Muscle layer of colon (tissue), 2 donors: ENCODE data around the gene CACNA1G.
A peak's percentile ranks its signal among the peaks of the same experiment; 100 is the strongest.

Source experiments
- H3K27ac ChIP-seq: one replicate; pipeline ENCODE4 v1.7.0; 2013; ENCODE audit warnings: low read depth, mild to moderate bottlenecking, low read length, moderate library complexity
- H3K27me3 ChIP-seq, 2 donors: one replicate each; pipeline ENCODE4 v1.7.0; 2013; ENCODE audit warnings: low read length in 2 of 2, mild to moderate bottlenecking in 2 of 2; ENCODE audit not compliant: insufficient read depth in 2 of 2, control insufficient read depth in 1 of 2
- H3K36me3 ChIP-seq: one replicate; pipeline ENCODE4 v1.7.0; 2013; ENCODE audit warnings: mild to moderate bottlenecking, low read length; ENCODE audit not compliant: insufficient read depth
- H3K4me1 ChIP-seq: one replicate; pipeline ENCODE4 v1.7.0; 2013; ENCODE audit warnings: mild to moderate bottlenecking, low read length; ENCODE audit not compliant: insufficient read depth
- H3K4me3 ChIP-seq, 2 donors: one replicate each; pipeline ENCODE4 v1.7.0; 2013; ENCODE audit warnings: low read length in 2 of 2, low read depth in 1 of 2, mild to moderate bottlenecking in 1 of 2, moderate library complexity in 1 of 2
- H3K9ac ChIP-seq: one replicate; pipeline ENCODE4 v1.7.0; 2013; ENCODE audit warnings: low read length
- H3K9me3 ChIP-seq: one replicate; pipeline ENCODE4 v1.7.0; 2013; ENCODE audit warnings: mild to moderate bottlenecking, low read length
- donor health status: abdominal sarcoma.
- donor health status: Adenocarcinoma of cecum.

Gene CACNA1G

DNA sequence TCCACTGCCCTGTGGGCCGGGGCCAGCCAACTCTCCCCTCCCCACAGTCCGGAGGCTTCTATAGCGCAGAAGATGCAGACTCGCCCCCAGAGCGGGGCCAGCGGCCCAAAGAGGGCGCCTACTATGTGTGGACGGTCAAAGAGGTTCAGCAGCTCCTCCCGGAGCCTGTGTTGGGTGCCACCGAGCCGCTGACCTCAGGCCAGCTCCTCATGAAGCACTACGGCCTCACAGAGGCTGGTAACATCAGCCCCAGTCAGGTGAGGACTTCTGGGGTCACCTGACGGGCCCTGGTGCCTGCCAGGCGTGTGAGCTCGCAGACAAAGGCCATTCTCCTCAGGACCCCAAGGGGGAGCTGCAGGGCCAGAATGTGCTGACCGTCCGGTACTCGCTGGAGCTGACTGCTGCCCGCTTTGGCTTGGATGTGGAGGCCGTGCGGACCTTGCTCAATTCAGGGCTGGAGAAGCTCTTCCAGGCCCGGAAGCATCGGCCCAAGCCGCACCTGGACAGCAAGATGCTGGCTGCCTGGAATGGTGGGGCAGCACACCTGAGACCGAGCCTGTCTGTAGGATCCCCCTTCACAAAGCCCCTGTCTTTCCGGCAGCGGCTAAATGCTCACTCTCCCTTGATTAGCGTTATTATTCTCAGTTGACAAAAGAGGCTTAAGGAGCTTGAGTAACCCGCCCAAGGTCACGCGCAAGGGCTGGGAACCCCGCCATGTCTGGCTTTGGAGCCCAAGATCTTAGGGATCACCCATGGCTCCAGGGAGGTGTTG is 9.7 kb upstream of the CACNA1G start:
- H3K27me3 ChIP-seq, result peaks cover 0 to 4% of the 10 kb centered on the region in 2 donors
- H3K4me1 ChIP-seq, result peaks cover 20% of the 10 kb centered on the region
- H3K4me3 ChIP-seq, result no peak overlapping the region
- no peaks in the 10 kb centered on the region for H3K9me3 ChIP-seq
- H3K27ac ChIP-seq, result no peak overlapping the region
- H3K9ac ChIP-seq, result no peak overlapping the region
- peaks cover 25% of the 10 kb centered on the region for H3K36me3 ChIP-seq

DNA sequence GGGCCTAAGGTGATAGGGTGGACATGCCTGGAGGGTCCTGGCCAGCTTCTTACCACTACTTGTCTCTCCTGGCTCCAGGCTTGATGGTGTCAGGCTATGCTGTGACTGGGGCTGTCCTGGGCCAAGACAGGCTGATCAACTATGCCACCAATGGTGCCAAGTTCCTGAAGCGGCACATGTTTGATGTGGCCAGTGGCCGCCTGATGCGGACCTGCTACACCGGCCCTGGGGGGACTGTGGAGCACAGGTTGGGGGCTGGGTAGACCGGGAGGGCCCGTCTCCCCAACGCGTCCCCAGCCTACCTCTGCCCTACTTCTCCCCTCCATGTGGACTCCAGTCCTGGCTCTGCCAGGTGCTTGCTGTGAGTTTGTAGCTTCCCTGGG is 9.1 kb upstream of the CACNA1G start:
- no peak overlapping the region for H3K9ac ChIP-seq
- no peak overlapping the region for H3K27ac ChIP-seq
- no peaks in the 10 kb centered on the region for H3K9me3 ChIP-seq
- H3K4me1 ChIP-seq, result peaks cover 19% of the 10 kb centered on the region
- H3K27me3 ChIP-seq, result peaks cover 0 to 7% of the 10 kb centered on the region in 2 donors
- peaks cover 25% of the 10 kb centered on the region for H3K36me3 ChIP-seq
- no peak overlapping the region for H3K4me3 ChIP-seq

DNA sequence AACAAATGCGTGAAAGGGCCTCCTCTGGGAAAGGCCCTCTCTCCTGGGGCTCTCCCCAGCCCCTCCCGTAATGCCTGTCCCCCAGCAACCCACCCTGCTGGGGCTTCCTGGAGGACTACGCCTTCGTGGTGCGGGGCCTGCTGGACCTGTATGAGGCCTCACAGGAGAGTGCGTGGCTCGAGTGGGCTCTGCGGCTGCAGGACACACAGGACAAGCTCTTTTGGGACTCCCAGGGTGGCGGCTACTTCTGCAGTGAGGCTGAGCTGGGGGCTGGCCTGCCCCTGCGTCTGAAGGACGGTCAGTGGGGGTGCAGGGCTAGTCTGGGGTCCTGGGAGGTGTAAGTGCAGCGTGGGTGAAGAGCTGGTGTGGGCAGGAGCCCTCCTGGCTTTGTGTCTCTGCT is 8.6 kb upstream of the CACNA1G start:
- no peak overlapping the region for H3K27ac ChIP-seq
- peaks cover 15% of the 10 kb centered on the region for H3K4me1 ChIP-seq
- peaks cover 25% of the 10 kb centered on the region for H3K36me3 ChIP-seq
- no peak overlapping the region for H3K4me3 ChIP-seq
- no peak overlapping the region for H3K9ac ChIP-seq
- H3K27me3 ChIP-seq, result peaks cover 0 to 11% of the 10 kb centered on the region in 2 donors
- no peaks in the 10 kb centered on the region for H3K9me3 ChIP-seq

DNA sequence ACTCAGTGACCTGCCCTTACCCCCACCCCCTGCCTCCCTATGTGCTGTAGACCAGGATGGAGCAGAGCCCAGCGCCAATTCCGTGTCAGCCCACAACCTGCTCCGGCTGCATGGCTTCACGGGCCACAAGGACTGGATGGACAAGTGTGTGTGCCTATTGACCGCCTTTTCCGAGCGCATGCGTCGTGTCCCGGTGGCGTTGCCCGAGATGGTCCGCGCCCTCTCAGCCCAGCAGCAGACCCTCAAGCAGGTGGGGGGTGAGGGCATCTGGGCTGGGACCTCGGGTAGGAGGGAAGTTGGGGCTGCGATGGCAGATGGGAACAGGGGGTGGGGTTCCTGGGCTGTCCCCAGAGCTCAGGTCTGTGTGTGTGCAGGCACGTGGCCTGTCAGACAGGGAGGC is 6.3 kb upstream of the CACNA1G start:
- no peak overlapping the region for H3K4me3 ChIP-seq
- H3K4me1 ChIP-seq, result peaks cover 10% of the 10 kb centered on the region
- peaks cover 25% of the 10 kb centered on the region for H3K36me3 ChIP-seq

DNA sequence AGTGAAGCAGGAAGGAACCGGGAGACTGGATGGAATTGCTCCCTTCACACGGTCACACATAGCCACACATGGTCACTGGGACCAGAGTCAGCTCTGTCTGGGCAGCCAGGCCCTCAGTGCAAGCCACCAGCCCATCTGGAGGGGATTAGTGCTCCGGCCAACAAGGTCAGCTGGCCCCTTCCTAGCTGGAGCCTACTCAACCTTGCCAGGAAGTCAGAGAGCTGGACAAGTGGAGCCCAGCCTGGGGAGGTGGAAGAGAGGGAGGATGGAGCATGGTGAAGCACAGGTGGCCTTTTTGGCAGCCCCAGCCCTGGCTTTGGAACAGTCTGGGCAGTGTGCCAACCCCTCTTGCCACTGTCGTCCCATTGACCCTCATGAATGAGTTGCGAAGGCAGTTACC is 3.7 kb upstream of the CACNA1G start:
- H3K4me1 ChIP-seq, result peaks cover 15% of the 10 kb centered on the region

More for the DNA sequence above, 6.3 kb upstream of the CACNA1G start:
- H3K27me3 ChIP-seq, result peaks cover 0 to 24% of the 10 kb centered on the region in 2 donors
- no peaks in the 10 kb centered on the region for H3K9me3 ChIP-seq
- H3K27ac ChIP-seq, result no peak overlapping the region
- H3K9ac ChIP-seq, result no peak overlapping the region

DNA sequence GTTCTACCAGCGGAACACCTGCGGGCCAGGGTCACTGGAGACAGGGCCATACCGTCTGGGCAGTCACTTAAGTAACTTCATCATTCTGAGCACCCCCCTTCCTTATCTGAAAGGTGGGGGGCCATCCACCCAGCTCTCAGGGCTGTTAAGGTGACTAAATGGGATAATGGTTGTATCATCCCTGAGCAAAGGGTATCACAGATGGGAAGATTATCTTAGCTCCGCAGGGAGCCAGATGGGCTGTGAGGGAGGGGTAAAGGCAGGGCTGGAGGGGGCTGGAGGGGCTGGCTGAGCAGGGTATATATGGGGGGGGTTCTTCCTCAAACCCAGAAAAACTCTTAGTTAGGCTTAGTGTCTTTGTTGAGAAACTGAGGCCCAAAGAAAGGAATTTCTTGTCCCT is 2.9 kb upstream of the CACNA1G start:
- Histone ChIP-seq H3K27me3 (peaks cover 13 to 51% of the 10 kb centered on the region in 2 donors), H3K36me3 (peaks cover 13% of the 10 kb centered on the region), H3K9ac (no peak overlapping the region), H3K9me3 (no peaks in the 10 kb centered on the region), H3K4me1 (peaks cover 15% of the 10 kb centered on the region), H3K27ac (no peak overlapping the region), H3K4me3 (no peak overlapping the region)

More for the DNA sequence above, 3.7 kb upstream of the CACNA1G start:
- peaks cover 7 to 45% of the 10 kb centered on the region in 2 donors for H3K27me3 ChIP-seq
- no peak overlapping the region for H3K9ac ChIP-seq
- peaks cover 13% of the 10 kb centered on the region for H3K36me3 ChIP-seq
- no peak overlapping the region for H3K4me3 ChIP-seq
- no peaks in the 10 kb centered on the region for H3K9me3 ChIP-seq
- H3K27ac ChIP-seq, result no peak overlapping the region

DNA sequence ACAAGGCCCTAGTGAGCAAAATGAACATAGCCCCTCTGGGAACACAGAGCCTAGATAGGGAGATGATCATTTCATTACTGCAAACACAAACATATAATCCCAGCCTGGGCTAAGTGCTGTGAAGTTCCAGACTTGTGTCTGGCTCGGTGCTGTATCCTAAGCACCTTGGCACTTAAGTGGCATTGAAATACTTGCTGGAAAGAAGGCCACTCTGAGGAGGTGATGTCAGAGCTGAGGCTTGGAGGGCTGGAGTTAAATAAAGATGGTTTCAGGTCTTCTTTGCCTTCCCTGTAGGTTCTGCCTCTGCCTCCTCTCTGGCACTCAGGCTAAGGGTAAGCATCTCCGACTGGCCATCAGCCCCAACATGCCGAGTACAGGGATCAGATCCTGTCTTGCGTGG is 2.4 kb upstream of the CACNA1G start:
- Histone ChIP-seq H3K4me3 (no peak overlapping the region), H3K9me3 (no peaks in the 10 kb centered on the region), H3K9ac (no peak overlapping the region), H3K4me1 (peaks cover 15% of the 10 kb centered on the region), H3K27me3 (peaks cover 17 to 56% of the 10 kb centered on the region in 2 donors), H3K27ac (no peak overlapping the region), H3K36me3 (peaks cover 13% of the 10 kb centered on the region)

DNA sequence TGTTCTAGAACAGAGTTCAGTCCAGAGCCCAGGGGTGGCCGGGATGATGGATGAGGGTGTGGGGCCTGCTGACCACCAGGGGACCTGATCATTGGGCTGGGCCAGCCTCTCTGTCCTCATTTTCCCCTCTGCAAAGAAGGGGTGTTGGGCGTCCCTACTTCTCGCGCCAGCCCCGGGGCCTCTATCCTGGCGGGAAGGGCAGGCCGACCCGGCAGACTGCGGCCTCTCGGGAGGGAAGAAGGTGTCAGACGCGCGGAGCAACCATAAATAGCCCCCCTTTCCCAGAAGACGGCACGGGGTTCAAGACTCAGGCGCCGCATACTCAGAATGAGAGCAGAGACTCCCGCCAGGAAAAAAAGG is 2.0 kb upstream of the CACNA1G start:
- Histone ChIP-seq H3K27me3 (peaks cover 22 to 60% of the 10 kb centered on the region in 2 donors), H3K27ac (no peak overlapping the region), H3K4me1 (peaks cover 15% of the 10 kb centered on the region), H3K36me3 (peaks cover 13% of the 10 kb centered on the region), H3K9me3 (no peaks in the 10 kb centered on the region), H3K9ac (no peak overlapping the region), H3K4me3 (no peak overlapping the region)

DNA sequence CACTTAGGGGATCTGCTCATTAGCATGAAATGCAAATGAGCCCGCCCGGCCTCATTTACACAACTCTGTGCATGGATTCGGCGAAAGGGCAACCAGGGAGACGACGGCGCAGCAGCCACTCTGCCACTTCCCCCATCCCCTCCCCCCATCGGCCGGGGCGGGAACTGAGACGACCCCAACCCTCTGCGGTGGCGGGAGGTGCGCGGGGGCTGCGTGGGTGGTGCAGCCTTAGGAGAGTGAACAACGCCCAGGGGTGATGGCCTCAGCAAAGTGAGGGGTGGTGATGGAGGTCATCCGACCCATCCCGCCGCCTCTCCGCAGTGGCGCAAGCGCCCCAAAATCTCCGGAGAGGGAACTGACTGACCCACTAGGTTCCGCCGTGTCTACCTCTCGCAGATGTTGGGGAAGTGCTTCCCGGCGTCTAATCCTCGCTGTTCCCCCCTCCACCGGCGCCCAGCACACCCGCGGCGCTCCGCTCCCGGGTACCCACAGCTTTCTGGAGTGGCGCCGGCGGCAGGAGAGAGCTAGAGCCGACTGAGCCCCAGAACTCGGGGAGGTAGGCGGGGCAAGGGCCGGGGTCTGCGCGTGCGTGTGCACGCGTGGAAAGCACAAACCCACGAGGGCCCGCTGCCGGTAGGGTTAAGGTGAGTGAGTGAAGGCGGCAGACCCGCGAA is 1.4 kb upstream of the CACNA1G start:
- H3K4me1 ChIP-seq, result peaks cover 15% of the 10 kb centered on the region
- peak overlapping the region in 1 of 2 donors; percentile 41 for H3K4me3 ChIP-seq
- H3K36me3 ChIP-seq, result peaks cover 13% of the 10 kb centered on the region
- peaks cover 27 to 63% of the 10 kb centered on the region in 2 donors for H3K27me3 ChIP-seq
- H3K9ac ChIP-seq, result no peak overlapping the region
- H3K27ac ChIP-seq, result no peak overlapping the region
- no peaks in the 10 kb centered on the region for H3K9me3 ChIP-seq

DNA sequence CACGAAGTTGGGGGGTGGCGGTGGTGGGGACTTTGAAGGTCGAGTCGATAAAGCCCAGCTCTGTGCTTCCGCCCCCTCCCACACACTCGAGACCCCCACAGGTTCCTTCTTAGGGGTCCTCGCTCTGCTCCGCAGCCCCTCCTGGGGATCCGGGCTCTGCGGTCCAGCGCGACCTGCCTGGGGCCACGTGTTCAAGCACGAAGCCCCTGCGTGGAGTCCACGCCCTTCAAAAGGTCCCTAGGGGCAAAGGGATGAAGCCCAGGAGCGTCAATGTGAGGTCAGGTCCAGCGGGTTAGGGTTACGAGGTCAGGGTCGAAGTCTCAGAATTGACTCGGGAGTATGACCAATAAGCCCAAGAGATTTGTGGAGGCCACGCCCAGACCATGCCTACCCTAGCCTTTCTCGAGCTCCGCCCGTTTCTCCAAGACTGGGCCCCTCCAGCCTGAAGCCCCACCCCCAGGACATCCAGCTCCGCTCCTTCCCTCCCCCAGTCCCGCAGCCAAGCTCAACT is 786 bp upstream of the CACNA1G start:
- Histone ChIP-seq H3K36me3 (peaks cover 11% of the 10 kb centered on the region), H3K4me3 (peak overlapping the region; percentile 51 to 52), H3K4me1 (peaks cover 15% of the 10 kb centered on the region), H3K9ac (no peak overlapping the region), H3K27ac (no peak overlapping the region), H3K27me3 (peaks cover 27 to 64% of the 10 kb centered on the region in 2 donors), H3K9me3 (no peaks in the 10 kb centered on the region)

DNA sequence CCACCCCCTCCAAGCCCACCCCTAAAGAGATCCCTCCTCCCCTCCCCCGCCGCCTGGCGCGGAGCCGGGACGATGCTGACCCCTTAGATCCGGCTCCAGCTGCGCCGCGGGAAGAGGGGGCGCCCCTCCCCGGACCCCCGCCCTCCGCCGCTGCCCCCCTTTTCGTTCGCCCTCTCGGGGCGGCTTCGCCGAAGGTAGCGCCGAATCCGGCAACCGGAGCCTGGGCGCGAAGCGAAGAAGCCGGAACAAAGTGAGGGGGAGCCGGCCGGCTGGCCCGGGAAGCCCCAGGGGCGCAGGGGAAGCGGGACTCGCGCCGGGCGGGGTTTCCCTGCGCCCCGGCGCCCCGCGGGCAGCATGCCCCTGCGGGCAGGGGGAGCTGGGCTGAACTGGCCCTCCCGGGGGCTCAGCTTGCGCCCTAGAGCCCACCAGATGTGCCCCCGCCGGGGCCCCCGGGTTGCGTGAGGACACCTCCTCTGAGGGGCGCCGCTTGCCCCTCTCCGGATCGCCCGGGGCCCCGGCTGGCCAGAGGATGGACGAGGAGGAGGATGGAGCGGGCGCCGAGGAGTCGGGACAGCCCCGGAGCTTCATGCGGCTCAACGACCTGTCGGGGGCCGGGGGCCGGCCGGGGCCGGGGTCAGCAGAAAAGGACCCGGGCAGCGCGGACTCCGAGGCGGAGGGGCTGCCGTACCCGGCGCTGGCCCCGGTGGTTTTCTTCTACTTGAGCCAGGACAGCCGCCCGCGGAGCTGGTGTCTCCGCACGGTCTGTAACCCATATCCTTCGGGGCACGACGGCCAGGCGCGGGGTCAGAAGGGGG is 623 bp downstream of the CACNA1G start:
- H3K4me3 ChIP-seq, result peak overlapping the region in 1 of 2 donors; percentile 61
- H3K27ac ChIP-seq, result no peak overlapping the region
- no peaks in the 10 kb centered on the region for H3K36me3 ChIP-seq
- no peaks in the 10 kb centered on the region for H3K9me3 ChIP-seq
- peaks cover 27 to 76% of the 10 kb centered on the region in 2 donors for H3K27me3 ChIP-seq
- peaks cover 15% of the 10 kb centered on the region for H3K4me1 ChIP-seq
- no peak overlapping the region for H3K9ac ChIP-seq
